Activated CD8-positive, alpha-beta memory T cell treated with anti-CD3 and anti-CD28 coated beads for 48 hours (primary cell): Measurements from ENCODE around the gene CNKSR3.

Experiments used
- DNase-seq, 3 experiments: peaks; one replicate each; pipeline ENCODE4 v3.0.0-alpha.2; 2020; ENCODE audit warnings: low read depth in 2 of 3, low spot score in 2 of 3

CNKSR3 gene

DNA sequence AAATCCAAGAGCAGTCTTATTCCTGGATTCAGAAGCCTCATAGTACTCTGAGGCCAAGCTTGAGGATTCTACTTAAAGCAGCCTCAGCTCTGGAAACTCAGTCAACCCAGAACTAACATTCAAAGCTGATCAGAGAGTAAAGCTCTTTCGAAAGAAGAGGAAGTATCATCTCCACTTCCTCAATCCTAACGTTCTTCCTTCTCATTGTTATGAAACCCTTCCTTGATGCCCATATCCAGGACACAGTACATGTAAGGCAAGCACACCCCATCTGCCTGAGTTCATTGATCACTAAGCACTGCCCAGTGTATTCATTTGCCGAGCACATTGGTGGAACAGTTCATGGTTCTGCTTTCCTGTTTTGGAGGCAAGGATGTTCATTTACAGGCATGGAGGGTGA, 153.8 kb downstream of the CNKSR3 start, which contains the start of gene IPCEF1:
IPCEF1 (minus strand) TSS at position 114 of the 400 bp plus-strand sequence. CDS start 90,856 bp downstream, outside the sequence.
- DNase-seq, result no peak

DNA sequence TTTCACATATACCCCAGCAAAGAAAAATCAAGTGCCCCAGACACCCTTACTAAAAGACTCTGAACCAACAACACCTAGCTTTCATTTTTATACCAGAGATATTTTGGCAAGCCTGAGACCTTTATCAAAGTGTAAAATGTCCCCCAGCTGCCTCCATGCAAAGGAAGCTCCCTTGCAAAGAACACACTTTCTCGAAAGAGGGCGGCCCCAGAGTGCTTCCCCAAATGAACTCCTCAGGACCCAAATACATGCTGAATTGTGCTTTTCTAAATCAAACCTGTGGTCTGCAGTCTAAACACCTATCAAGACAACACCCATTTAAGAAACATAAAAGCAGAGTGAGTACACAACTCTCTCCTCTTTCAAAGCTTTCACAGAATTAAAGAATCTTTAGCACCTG, 154.4 kb downstream of the CNKSR3 start:
- no peak for DNase-seq

DNA sequence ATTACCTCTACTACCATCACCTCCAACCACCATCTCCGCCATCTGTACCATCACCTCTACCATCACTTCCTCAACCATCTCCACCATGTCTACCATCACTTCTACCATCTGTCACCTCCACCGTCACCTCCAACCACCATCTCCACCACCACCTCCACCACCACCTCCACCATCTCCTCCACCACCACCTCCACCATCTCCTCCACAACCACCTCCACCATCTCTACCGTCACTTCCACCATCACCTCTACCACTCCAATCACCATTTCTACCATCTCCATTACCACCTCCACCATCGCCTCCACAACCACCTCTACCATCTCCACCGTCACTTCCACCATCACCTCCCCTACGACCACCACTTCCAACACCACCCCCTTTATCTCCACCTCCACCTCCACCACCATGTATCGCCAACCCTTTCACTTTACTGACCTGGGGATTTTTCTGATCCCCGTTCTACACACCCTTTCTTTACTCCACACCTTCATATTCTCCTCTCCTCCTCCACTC, 156.2 kb downstream of the CNKSR3 start:
- no peak for DNase-seq

DNA sequence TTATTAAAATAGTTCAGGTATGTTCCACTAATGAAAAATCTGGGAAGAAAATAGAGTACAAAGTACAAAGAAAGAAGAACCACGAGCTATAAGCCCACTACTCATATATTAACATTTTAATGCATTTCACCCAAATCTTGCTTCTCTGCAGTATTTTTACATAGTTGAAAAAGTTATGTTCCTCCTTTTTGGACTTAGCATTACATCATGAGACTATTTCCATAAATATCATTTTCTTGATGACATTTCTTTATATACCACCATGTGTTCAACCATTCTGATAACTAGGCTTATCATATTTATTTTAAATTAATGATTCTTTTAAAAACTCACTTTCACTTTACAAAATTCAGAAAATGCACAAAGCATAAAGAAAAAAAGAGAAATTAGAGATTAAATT, 156.9 kb downstream of the CNKSR3 start:
- no peak for DNase-seq

DNA sequence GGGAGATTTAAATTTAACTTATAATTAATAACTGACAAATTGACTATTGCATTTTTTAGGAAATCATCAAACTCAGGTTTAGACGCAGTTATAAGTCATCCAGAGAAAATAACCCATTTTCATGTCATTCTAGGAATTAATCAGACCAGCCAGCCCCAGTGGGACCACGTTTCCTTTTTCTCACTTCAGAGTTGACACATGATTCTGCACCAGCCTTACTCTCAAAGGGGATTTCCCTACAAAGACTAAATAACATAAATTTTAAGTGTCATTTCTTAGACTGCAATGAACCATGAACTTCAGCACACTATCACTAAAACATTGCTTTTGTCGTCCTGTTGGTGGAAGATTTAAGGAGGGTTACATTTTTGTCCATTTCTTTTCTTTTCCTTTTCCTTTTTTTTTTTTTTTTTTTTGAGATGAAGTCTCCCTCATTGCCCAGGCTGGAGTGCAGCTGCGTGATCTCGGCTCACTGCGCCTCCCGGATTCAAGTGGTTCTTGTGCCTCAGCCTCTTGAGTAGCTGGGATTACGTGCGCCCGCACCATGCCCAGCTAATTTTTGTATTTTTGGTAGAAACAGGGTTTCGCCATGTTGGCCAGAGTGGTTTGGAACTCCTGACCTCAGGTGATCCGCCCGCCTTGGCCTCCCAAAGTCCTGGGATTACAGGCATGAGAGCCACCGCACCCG, 157.4 kb downstream of the CNKSR3 start:
- DNase-seq, result no peak

DNA sequence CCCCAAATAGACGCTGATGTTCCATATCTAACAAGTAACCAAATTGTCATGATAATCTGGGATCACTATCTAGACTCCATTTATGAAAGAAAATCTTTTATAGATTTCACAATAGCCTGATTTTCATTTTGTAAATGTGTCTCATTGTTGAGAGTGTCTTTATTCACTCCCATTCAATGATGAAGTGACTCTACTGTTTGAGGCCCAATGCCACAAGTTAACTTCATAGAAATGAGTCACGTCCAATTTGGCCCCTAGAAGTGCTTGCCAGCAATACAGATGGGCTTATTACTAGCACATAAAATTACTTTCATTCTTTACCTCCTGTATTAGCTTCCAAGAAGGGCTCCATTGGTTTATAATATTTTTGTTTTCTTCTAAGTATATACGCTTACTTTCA, 160.2 kb downstream of the CNKSR3 start:
- DNase-seq, result no peak

DNA sequence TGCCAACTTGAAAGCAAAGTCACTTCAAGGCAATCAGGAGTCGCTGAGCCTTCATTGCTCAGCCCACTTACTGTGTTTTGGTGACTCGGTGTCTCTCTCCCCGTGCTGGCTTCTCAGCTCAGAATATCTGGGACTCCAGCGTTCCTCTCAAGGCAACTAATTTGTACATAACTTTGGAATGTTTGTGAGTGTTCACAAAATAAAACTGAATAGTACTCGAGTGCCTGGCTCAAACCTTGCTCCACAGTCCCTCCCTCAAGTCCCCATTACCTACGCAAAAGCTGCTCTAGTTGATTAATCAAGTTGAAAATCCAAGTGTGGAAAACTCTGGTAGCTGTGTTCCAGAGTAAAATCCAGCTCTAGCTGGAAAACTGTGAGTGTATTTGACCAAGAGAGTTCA, 162.5 kb downstream of the CNKSR3 start:
- DNase-seq, result no peak

DNA sequence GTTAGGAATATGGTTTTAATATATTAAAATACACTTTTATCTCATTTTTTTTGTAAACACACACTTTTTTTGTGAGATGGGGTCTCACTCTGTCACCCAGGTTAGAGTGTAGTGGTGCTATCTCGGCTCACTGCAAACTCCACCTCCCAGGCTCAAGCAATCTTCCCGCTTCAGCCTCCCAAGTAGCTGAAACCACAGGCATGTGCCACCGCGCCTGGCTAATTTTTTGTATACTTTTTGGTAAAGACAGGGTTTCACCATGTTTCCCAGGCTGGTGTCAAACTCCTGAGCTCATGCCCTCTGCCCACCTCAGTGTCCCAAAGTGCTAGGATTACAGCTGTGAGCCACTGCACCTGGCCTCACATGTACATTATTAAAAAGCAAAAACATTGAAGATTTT, 164.7 kb downstream of the CNKSR3 start:
- no peak for DNase-seq

DNA sequence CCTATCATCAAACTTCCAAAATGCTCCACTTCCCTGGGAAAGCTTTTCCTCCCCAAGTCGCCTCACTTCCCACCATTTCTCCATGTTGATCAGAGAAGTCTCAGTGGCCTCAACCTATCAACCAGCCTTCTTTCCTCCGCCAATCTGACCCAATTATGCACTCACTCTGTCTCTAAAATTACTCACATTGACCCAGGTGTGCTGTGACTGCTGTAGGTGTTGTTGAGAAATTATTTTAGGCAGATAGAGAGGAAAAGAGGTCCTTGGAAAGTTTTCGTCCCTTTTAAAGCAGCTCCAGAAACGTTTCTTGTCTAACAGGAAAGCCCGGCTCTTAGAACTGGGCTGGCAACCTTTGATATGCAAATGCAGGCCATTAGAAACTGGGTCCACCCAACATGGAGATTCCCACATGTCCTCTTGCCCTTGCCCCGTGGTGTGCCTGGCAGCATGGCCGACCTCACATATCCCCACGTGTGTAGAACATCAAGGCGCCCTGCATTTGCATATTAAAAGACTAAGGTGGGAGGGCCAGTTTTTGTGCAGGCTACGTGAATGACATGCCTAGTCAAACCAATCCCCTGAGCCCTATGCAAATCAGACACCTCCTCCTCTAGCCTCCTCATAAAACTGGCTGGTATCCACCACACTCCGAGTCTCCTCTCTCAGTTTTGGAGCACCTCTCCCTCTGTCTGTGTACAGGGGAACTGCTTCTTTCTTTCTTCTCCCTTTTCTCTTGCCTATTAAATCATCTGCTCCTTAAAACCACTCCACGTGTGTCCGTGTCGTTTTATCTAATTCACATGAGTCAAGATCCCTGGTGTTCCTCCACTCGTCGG, 166.8 kb downstream of the CNKSR3 start:
- DNase-seq, result no peak

DNA sequence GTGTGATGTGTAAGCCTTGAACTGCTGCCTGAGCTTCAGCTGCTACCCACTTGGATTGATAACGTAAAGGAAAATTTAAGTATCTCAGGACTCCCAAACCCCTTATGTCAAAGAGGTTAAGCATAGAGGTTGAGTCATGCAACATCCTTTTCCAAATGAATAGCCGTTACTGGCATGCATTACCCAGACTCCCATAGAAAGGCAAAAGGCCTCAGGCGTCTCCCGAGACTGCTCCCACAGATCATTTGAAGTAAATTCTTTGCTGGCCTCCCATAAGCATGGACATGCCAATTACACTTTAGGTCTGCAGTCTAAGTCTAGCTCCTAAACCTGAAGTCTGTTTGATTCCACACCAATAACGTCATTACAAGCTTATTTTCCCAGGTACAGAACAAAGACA, 168.6 kb downstream of the CNKSR3 start:
- DNase-seq, result no peak

DNA sequence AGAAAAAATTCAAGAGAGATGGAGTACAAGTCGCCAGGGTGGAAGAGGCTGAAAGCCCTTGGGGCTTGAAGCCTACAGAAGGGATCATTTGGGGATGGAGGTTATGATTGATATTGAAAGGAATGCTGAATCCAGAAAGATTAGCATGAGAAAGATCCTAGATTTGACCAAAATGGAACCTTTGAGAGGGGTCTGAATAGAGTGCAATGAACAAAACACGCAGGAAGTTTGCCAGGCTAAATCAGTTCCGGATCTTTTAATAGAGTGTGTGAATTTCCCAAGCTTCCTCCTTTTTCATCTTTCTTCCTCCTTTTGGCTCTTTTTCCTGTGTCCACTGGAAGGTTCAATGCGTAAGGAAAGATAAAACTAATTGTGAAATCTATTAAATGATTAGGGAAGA, 169.1 kb downstream of the CNKSR3 start:
- DNase-seq, result no peak
